Activated CD4-positive, alpha-beta T cell treated with anti-CD3 and anti-CD28 coated beads, Interleukin-2, amount 50 U/mL, for 4 hours (primary cell): Measurements from ENCODE around the gene GALK2.
"Not testable (repeated sequence)": the region's sequence is repeated elsewhere in the genome, so short reads cannot be mapped to it uniquely, and the experiment has no call there.

Experiments
- DNase-seq, 2 experiments: peaks; one replicate each; pipeline ENCODE4 v3.0.0-alpha.2; 2020

The GALK2 gene

GRCh38 chr15:49287481-49287880 is 117.4 kb downstream of the GALK2 start:
- DNase-seq = no peak

GRCh38 chr15:49288391-49288790 is 118.3 kb downstream of the GALK2 start:
- no peak for DNase-seq

DNA sequence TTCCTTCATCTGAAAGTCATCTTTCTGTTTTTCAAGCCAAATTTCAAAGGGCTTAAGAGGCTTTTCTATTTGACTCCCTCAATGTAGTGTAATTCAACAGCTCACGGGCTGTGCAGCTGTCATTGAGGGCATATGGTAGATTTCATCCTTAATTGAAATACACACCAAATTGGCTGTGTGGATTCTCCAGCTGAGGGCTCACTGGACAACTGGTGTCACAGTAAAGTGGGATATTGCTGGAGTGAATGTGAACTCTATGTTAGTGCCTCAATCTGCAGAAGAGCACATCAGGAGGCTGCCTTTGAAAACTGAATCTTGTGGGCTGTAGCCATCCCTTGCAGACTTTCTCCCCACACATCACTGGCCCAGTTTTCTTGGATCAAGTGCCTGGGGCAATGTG is 120.1 kb downstream of the GALK2 start:
- no peak for DNase-seq

DNA sequence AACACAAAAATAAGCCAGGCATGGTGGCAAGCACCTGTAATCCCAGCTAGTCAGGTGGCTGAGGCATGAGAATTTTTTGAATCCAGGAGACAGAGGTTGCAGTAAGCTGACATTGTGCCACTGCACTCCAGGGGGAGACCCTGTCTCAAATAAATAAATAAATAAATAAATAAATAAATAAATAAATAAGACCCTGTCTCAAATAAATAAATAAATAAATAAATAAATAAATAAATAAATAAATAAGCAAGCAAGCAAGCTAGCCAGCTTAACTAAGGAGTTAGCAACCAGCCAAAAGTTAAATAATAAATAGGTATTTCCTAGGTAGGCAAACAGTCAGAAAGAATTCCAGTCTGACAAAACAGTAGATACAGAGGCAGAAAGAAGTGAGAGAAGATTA is 123.9 kb downstream of the GALK2 start:
- DNase-seq = no peak

- no peak for DNase-seq
These were observed 126.2 kb downstream of the GALK2 start for GRCh38 chr15:49296258-49296657.

DNA sequence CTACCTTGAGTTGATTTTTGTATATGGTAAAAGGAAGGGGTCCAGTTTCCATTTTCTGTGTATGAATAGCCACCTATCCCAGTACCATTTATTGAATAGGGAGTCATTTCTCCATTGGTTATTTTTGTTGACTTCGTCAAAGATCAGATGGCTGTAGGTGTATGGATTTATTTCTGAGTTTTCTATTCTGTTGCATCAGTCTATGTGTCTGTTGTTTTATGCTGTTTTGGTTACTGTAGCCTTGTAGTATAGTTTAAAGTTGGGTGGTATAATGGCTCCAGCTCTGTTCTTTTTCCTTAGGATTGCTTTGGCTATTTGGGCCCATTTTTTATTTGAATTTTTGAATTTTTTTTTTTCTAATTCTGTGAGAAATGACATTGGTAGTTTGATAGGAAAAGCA is 127.5 kb downstream of the GALK2 start:
- DNase-seq = no peak

- DNase-seq = no peak
These were observed 130.8 kb downstream of the GALK2 start for GRCh38 chr15:49300856-49301255.

GRCh38 chr15:49301562-49301961 is 131.5 kb downstream of the GALK2 start:
- no peak for DNase-seq

DNA sequence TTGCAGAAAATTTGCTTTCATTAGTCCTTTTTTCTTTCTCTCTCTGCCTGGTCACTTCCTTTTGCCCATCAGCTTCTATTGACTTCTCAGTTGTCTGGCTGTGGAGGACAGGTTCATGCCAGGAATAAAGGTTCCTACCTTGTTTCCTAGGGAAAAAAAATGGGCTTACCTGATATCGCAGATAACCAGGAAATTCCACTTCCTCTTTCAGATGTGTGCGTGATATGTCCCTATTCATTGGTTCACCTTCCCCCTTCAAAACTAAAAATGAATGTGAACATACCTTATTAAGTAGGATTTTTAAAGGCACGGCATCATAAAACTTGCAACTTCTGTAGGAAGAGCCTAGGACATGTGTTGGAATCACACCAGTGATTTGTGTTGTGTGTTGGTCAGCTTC is 133.0 kb downstream of the GALK2 start:
- no peak for DNase-seq

GRCh38 chr15:49306551-49306950 is 136.5 kb downstream of the GALK2 start:
- DNase-seq = no peak

- no peak for DNase-seq
These were observed 138.6 kb downstream of the GALK2 start for GRCh38 chr15:49308686-49309085.

GRCh38 chr15:49309889-49310288 is 139.8 kb downstream of the GALK2 start:
- DNase-seq = no peak

DNA sequence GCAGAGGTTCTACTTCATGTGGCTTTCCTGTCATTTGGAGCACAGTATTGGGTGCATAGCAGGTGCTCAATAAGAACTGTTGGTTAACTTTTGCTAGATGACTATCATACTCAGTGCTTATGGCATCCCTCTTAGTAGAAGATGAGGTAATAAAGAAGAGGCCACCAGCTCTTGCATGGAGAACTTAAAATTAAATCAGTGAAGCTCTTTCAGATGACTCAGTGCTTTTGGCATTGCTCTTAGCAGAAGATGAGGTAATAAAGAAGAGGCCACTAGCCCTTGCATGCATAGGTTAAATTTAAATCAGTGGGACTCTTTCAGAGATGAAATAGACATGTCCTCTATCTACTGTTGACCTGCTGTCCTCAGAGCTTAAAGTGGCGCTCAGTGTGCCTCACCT is 143.6 kb downstream of the GALK2 start:
- no peak for DNase-seq

GRCh38 chr15:49314716-49315115 is 144.7 kb downstream of the GALK2 start:
- DNase-seq = no peak

DNA sequence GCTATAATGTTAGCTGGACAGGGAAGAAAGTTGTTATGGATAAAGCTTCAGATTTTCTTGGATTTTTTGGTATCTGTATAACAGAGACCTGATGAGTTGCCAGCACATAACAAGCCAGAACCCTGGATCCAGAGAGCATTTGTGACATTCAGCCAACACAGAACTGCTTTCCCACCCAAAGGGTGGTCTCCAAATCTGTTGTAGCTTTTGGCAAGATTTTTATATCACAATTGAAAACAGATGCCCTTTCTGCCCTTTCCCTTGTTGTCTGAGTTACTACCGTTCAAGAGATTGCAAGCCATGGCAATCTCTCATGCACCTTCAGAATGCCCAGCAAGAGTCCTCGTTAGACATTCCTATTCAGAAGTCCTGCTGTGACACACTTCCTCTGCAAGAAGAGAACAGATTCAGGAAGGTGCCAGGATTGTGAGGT is 145.4 kb downstream of the GALK2 start:
- DNase-seq = no peak

GRCh38 chr15:49320351-49320750 is 150.3 kb downstream of the GALK2 start:
- DNase-seq = no peak

DNA sequence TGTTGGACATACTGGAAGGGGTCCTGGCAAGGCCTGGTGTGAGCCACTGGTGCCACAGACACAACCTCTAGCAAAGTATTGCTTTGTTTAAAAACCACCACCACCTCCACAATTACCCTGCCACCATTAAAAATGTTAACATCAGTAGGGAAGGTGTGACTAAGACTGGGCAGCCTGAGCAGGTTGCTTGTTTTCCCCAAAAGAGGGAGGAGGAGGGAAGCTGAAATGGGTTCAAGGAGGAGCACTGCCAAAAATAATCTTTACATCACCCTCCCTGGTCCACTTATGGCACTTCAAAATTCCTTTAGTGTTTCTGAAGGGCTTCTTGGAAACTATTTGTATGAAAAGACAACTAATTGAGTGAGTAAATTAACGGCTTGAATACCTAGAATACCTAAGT is 153.2 kb downstream of the GALK2 start:
- no peak for DNase-seq

- no peak for DNase-seq
These were observed 157.9 kb downstream of the GALK2 start for GRCh38 chr15:49327927-49328326.

- DNase-seq = no peak
These were observed 158.9 kb downstream of the GALK2 start for GRCh38 chr15:49328941-49329340.

DNA sequence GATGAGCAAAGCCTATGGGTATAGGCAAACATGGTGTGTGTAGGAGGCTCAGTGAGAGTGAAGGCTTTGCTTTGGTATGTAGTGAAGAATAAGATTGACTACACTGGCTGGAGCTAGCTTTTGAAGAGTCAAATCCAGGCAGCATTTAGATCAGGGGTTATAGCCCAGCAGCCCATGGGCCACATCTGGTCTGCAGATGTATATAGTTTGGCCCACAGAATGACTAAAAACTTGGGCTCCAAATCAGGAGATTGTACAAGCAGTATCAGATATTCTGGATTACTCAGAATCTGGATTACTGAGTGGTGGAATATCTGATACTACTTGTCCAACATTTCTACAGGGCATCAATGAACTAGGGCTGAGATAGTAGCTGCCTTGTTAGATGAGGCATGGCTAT is 160.1 kb downstream of the GALK2 start:
- DNase-seq = no peak

- DNase-seq = no peak
These were observed 161.4 kb downstream of the GALK2 start for GRCh38 chr15:49331442-49331841.

DNA sequence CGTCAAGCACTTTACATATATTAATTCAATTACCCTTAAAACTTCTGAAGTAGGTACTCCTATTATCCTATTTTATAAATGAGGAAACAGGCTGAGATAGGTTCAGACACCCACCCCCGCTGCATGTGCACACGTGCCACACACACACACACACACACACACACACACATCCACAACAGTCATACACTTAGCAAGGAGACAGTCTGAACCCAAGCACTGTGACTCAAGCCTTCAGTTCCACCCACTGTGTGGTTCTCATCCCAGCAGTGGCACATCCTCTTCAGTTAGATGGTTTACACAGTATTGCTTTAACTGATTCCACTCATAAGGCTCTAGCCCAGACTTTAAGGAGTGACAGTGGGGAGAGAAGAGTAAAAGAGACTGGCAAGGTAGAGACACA is 161.9 kb downstream of the GALK2 start:
- no peak for DNase-seq

DNA sequence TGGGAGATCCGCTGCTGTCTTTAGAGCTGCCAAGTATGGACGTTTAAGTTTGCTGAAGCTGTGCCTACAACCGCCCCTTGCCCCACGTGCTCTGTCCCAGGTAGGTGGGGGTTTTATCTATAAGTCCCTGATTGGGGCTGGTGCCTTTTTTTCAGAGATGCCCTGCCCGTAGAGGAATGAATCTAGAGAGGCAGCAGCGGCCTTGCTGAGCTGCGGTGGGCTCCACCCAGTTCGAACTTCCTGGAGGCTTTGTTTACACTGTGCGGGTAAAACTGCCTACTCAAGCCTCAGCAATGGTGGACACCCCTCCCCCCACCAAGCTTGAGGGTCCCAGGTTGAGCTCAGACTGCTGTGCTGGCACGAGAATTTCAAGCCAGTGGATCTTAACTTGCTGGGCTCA is 169.6 kb downstream of the GALK2 start:
- no peak for DNase-seq

DNA sequence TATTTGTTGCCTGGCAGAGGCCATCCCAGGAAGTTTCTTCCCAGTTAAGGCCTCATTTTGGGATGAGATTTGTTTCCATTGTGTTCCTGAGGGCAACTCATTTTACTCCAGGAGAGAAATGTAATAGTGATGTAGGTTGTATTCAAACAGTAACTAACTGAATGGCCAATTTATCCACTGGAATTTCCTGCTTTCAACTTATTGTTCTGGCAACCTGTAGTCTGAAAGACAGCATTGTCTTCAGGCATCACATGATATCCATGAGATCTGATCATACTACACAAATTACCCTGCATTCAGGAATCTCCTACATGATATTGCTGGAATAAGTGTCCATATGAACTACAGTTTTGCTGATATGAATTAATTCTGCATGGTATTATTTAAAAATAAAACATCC is 173.5 kb downstream of the GALK2 start:
- DNase-seq = no peak

GRCh38 chr15:49354439-49354838 is 184.4 kb downstream of the GALK2 start:
- not testable (repeated sequence) for DNase-seq

- DNase-seq = no peak
These were observed 191.3 kb downstream of the GALK2 start for GRCh38 chr15:49361370-49361769.
